ENCODE results near the gene LGALS1.

Gene LGALS1

GRCh38 chr22:37674951-37675929, at the start of gene LGALS1:
Gene LGALS1 (plus strand): TSS chr22:37675636. CDS start chr22:37675703, 67 bp downstream.
- Mint-ChIP-seq H3K36me3 (peaks cover 21% of the 10 kb centered on the region), H3K27me3 (no peaks in the 10 kb centered on the region), H3K4me1 (peaks cover 62% of the 10 kb centered on the region), H3K9me3 (no peaks in the 10 kb centered on the region), H3K27ac (peak within 1 kb of the TSS; percentile 100), H3K4me3 (peak within 1 kb of the TSS; percentile 80)
- CTCF ChIA-PET: interaction anchor here (0.9 to 21.2 kb wide), 5 partner anchors 14 to 67 kb away, joined by 4 to 506 read pairs (median 6); partner anchors contain the start of genes GGA1, PDXP and SH3BP1
- DNase-seq: peak; percentile 85

- Mint-ChIP-seq H3K27ac (no peak overlapping the region), H3K4me3 (no peak overlapping the region), H3K4me1 (peaks cover 52% of the 10 kb centered on the region), H3K27me3 (no peaks in the 10 kb centered on the region), H3K36me3 (peaks cover 26% of the 10 kb centered on the region), H3K9me3 (no peaks in the 10 kb centered on the region)
- CTCF ChIA-PET: interaction anchor here (0.6 to 28.2 kb wide), 8 partner anchors 8 to 50 kb away, joined by 3 to 506 read pairs (median 8); partner anchors contain the start of genes LGALS1, NOL12 and PDXP
- no peak for DNase-seq
These were observed 49.7 kb upstream of the LGALS1 start for GRCh38 chr22:37625737-37626136.

- peaks cover 53% of the 10 kb centered on the region for H3K4me1 Mint-ChIP-seq
- no peak for DNase-seq
These were observed 49.3 kb upstream of the LGALS1 start for GRCh38 chr22:37626144-37626543.

GRCh38 chr22:37626556-37627075, 48.8 kb upstream of the LGALS1 start:
- H3K27ac Mint-ChIP-seq: peak overlapping the region; percentile 86
- H3K27me3 Mint-ChIP-seq: no peaks in the 10 kb centered on the region
- peak overlapping the region; percentile 20 for H3K4me3 Mint-ChIP-seq
- DNase-seq: no peak
- H3K9me3 Mint-ChIP-seq: no peaks in the 10 kb centered on the region
- CTCF ChIA-PET: interaction anchor here (1.4 to 28.2 kb wide), 10 partner anchors 10 to 88 kb away, joined by 3 to 506 read pairs (median 6); partner anchors contain the start of genes LGALS1, NOL12 and PDXP
- H3K4me1 Mint-ChIP-seq: peaks cover 54% of the 10 kb centered on the region
- peaks cover 22% of the 10 kb centered on the region for H3K36me3 Mint-ChIP-seq

More at GRCh38 chr22:37626144-37626543, 49.3 kb upstream of the LGALS1 start:
- peak overlapping the region; percentile 86 for H3K27ac Mint-ChIP-seq
- H3K4me3 Mint-ChIP-seq: no peak overlapping the region
- H3K9me3 Mint-ChIP-seq: no peaks in the 10 kb centered on the region
- CTCF ChIA-PET: interaction anchor here (1.4 to 28.2 kb wide), 9 partner anchors 8 to 69 kb away, joined by 3 to 506 read pairs (median 5); partner anchors contain the start of genes LGALS1, NOL12 and PDXP
- peaks cover 24% of the 10 kb centered on the region for H3K36me3 Mint-ChIP-seq
- no peaks in the 10 kb centered on the region for H3K27me3 Mint-ChIP-seq

GRCh38 chr22:37627121-37627520, 48.3 kb upstream of the LGALS1 start:
- CTCF ChIA-PET: interaction anchor here (1.3 to 28.2 kb wide), 10 partner anchors 10 to 88 kb away, joined by 3 to 506 read pairs (median 6); partner anchors contain the start of genes GGA1, LGALS1, NOL12 and PDXP
- no peaks in the 10 kb centered on the region for H3K9me3 Mint-ChIP-seq
- peaks cover 22% of the 10 kb centered on the region for H3K36me3 Mint-ChIP-seq
- no peak for DNase-seq
- H3K4me1 Mint-ChIP-seq: peaks cover 60% of the 10 kb centered on the region
- H3K27me3 Mint-ChIP-seq: no peaks in the 10 kb centered on the region
- peak overlapping the region; percentile 20 for H3K4me3 Mint-ChIP-seq
- H3K27ac Mint-ChIP-seq: peak overlapping the region; percentile 86

GRCh38 chr22:37627545-37627944, 47.9 kb upstream of the LGALS1 start:
- Mint-ChIP-seq H3K4me3 (peak overlapping the region; percentile 20), H3K4me1 (peaks cover 60% of the 10 kb centered on the region), H3K36me3 (peaks cover 22% of the 10 kb centered on the region), H3K27ac (peak overlapping the region; percentile 86), H3K9me3 (no peaks in the 10 kb centered on the region), H3K27me3 (no peaks in the 10 kb centered on the region)
- DNase-seq: peak; percentile 77
- CTCF ChIA-PET: interaction anchor here (1.3 to 28.2 kb wide), 9 partner anchors 10 to 89 kb away, joined by 3 to 506 read pairs (median 7); partner anchors contain the start of genes GGA1, LGALS1, NOL12 and PDXP

GRCh38 chr22:37628830-37629229, 46.6 kb upstream of the LGALS1 start:
- Mint-ChIP-seq H3K9me3 (no peaks in the 10 kb centered on the region), H3K27ac (peak overlapping the region; percentile 86), H3K36me3 (peaks cover 21% of the 10 kb centered on the region), H3K4me3 (no peak overlapping the region), H3K4me1 (peaks cover 67% of the 10 kb centered on the region), H3K27me3 (no peaks in the 10 kb centered on the region)
- DNase-seq: no peak
- CTCF ChIA-PET: interaction anchor here (1.1 to 28.2 kb wide), 4 partner anchors 9 to 47 kb away, joined by 4 to 506 read pairs (median 28); partner anchors contain the start of genes LGALS1 and NOL12

GRCh38 chr22:37629928-37630327, 45.5 kb upstream of the LGALS1 start:
- Mint-ChIP-seq H3K36me3 (peaks cover 18% of the 10 kb centered on the region), H3K27me3 (no peaks in the 10 kb centered on the region), H3K27ac (no peak overlapping the region), H3K9me3 (no peaks in the 10 kb centered on the region), H3K4me1 (peaks cover 73% of the 10 kb centered on the region), H3K4me3 (no peak overlapping the region)
- CTCF ChIA-PET: interaction anchor here (5.7 to 28.2 kb wide), 2 partner anchors 13 to 46 kb away, joined by 57 to 506 read pairs; partner anchors contain the start of genes LGALS1 and NOL12
- DNase-seq: no peak

- no peak overlapping the region for H3K4me3 Mint-ChIP-seq
These were observed 44.5 kb upstream of the LGALS1 start for GRCh38 chr22:37630839-37631435.

GRCh38 chr22:37631448-37632173, 43.8 kb upstream of the LGALS1 start:
- Mint-ChIP-seq H3K4me3 (peak overlapping the region; percentile 8), H3K4me1 (peaks cover 73% of the 10 kb centered on the region), H3K36me3 (peaks cover 9% of the 10 kb centered on the region), H3K27ac (peak overlapping the region; percentile 87), H3K9me3 (no peaks in the 10 kb centered on the region), H3K27me3 (no peaks in the 10 kb centered on the region)
- peak; percentile 38 for DNase-seq
- CTCF ChIA-PET: interaction anchor here (1.2 to 28.2 kb wide), 5 partner anchors 8 to 45 kb away, joined by 3 to 506 read pairs (median 21); partner anchors contain the start of genes GGA1, LGALS1 and NOL12

More at GRCh38 chr22:37630839-37631435, 44.5 kb upstream of the LGALS1 start:
- Mint-ChIP-seq H3K27ac (peak overlapping the region; percentile 87), H3K9me3 (no peaks in the 10 kb centered on the region), H3K27me3 (no peaks in the 10 kb centered on the region), H3K4me1 (peaks cover 73% of the 10 kb centered on the region), H3K36me3 (peaks cover 11% of the 10 kb centered on the region)
- CTCF ChIA-PET: interaction anchor here (1.2 to 28.2 kb wide), 3 partner anchors 12 to 45 kb away, joined by 3 to 506 read pairs (median 57); partner anchors contain the start of genes LGALS1 and NOL12
- DNase-seq: no peak

- peak overlapping the region; percentile 8 for H3K4me3 Mint-ChIP-seq
- CTCF ChIA-PET: interaction anchor here (1.2 to 28.2 kb wide), 9 partner anchors 7 to 63 kb away, joined by 3 to 506 read pairs (median 6); partner anchors contain the start of genes GGA1, LGALS1 and NOL12
These were observed 43.0 kb upstream of the LGALS1 start for GRCh38 chr22:37632174-37633088.

More at GRCh38 chr22:37632174-37633088, 43.0 kb upstream of the LGALS1 start:
- H3K27me3 Mint-ChIP-seq: no peaks in the 10 kb centered on the region
- H3K27ac Mint-ChIP-seq: peak overlapping the region; percentile 90
- H3K36me3 Mint-ChIP-seq: peaks cover 9% of the 10 kb centered on the region
- peak; percentile 32 for DNase-seq
- no peaks in the 10 kb centered on the region for H3K9me3 Mint-ChIP-seq
- peaks cover 73% of the 10 kb centered on the region for H3K4me1 Mint-ChIP-seq

Data from activated naive CD4-positive, alpha-beta T cell treated with anti-CD3 and anti-CD28 coated beads, Interleukin-2, amount 10 ng/mL, durations not matched to agents 7 days and 5 days (primary cell).